Endothelial cell of umbilical vein (primary cell): ENCODE results near the gene POLR3GL. TPM values are rescaled to one million over a fixed set of nuclear protein-coding genes. Genes with fewer than 3 reads are reported as not detected.
A peak's percentile ranks its signal among the peaks of the same experiment; 100 is the strongest.

Experiments
- BruUV-seq: library from RNA; stranded (reverse); fragments of 400-500 nt; replicated peaks from 2 replicates; lab custom pipeline; 2021; lab: Mats Ljungman, UMichigan
- CTCF ChIA-PET: fragments of 300-600, 350-600 bp; sonication (Branson Sonifier 250); formaldehyde crosslinking; loops from one replicate; lab custom pipeline; 2021; ENCODE audit warnings: antibody characterized with exemption, inconsistent platforms; lab: Charles Lee
- POLR2A ChIA-PET: fragments of 300-600, 350-600 bp; sonication (Branson Sonifier 250); formaldehyde crosslinking; loops from one replicate; lab custom pipeline; 2021; ENCODE audit warnings: antibody characterized with exemption, inconsistent platforms; lab: Charles Lee
- DNase-seq: peaks from one replicate; pipeline ENCODE4 v3.0.0-alpha.2; 2011; ENCODE audit warnings: low read depth, low spot score
- FAIRE-seq: peaks from 2 replicates; lab custom pipeline; 2011; peaks lifted over from hg19 to GRCh38; lab: Jason Lieb, UNC
- H2AFZ ChIP-seq: 2 replicates; pipeline ENCODE4 v1.6.0; 2012; ENCODE audit warnings: low read depth, low read length, control low read depth, inconsistent platforms
- H3K27ac ChIP-seq: 2 replicates; pipeline ENCODE4 v1.5.1; 2011; ENCODE audit warnings: low read depth, mild to moderate bottlenecking, control low read depth, low read length, moderate library complexity; ENCODE audit not compliant: insufficient read depth
- H3K27me3 ChIP-seq, 2 experiments: 2 replicates each; pipeline versions ENCODE4 v1.6.0 to v1.6.1; 2011; ENCODE audit warnings: low read length in 2 of 2, mixed read lengths in 1 of 2; ENCODE audit not compliant: control insufficient read depth in 2 of 2, insufficient read depth in 2 of 2
- H3K36me3 ChIP-seq, 2 experiments: 2 replicates in 1 of 2; 3 replicates in 1 of 2; pipeline ENCODE4 v1.5.1; 2011; ENCODE audit warnings: low read length in 2 of 2, mild to moderate bottlenecking in 1 of 2, moderate library complexity in 1 of 2; ENCODE audit not compliant: control insufficient read depth in 2 of 2, insufficient read depth in 2 of 2; ENCODE audit errors: extremely low read depth in 1 of 2
- H3K4me1 ChIP-seq: 3 replicates; pipeline ENCODE4 v1.5.1; 2011; ENCODE audit warnings: mild to moderate bottlenecking, low read length; ENCODE audit not compliant: control insufficient read depth, insufficient read depth; ENCODE audit errors: extremely low read depth
- H3K4me2 ChIP-seq: 2 replicates; pipeline ENCODE4 v1.6.1; 2011; ENCODE audit warnings: low read length, control low read depth, mixed read lengths; ENCODE audit not compliant: insufficient read depth
- H3K4me3 ChIP-seq, 3 experiments: fragments of 200-600 bp in 1 of 3; sonication (generic), shearing (Covaris generic) in 1 of 3; replicated peaks in 1 of 3; 2 replicates each; pipeline ENCODE4 v1.5.1; 2011 to 2016; ENCODE audit warnings: control low read depth in 3 of 3, low read length in 3 of 3, mild to moderate bottlenecking in 2 of 3, inconsistent platforms in 1 of 3, low read depth in 1 of 3, moderate library complexity in 1 of 3; ENCODE audit not compliant: insufficient read depth in 1 of 3
- H3K79me2 ChIP-seq: 2 replicates; pipeline ENCODE4 v1.6.0; 2012; ENCODE audit warnings: low read length, inconsistent platforms; ENCODE audit not compliant: control insufficient read depth, insufficient read depth
- H3K9ac ChIP-seq: replicated peaks from 2 replicates; pipeline ENCODE3; 2011; ENCODE audit warnings: low read length, control low read depth; ENCODE audit not compliant: insufficient read depth; ENCODE audit errors: extremely low read depth
- H3K9me1 ChIP-seq: replicated peaks from 3 replicates; pipeline ENCODE4 v1.6.0; 2011; ENCODE audit warnings: mild to moderate bottlenecking, low read length; ENCODE audit not compliant: control insufficient read depth, insufficient read depth; ENCODE audit errors: extremely low read depth
- H3K9me3 ChIP-seq: replicated peaks from 2 replicates; pipeline ENCODE4 v1.5.1; 2012; ENCODE audit warnings: low read length, inconsistent platforms; ENCODE audit not compliant: control insufficient read depth, insufficient read depth
- H4K20me1 ChIP-seq: replicated peaks from 2 replicates; pipeline ENCODE3; 2011; ENCODE audit warnings: mild to moderate bottlenecking, low read length; ENCODE audit not compliant: control insufficient read depth, insufficient read depth; ENCODE audit errors: extremely low read depth
- EZH2 ChIP-seq: IDR thresholded peaks from 2 replicates; pipeline ENCODE4 v1.6.1; 2012; ENCODE audit warnings: borderline replicate concordance, low read depth, mild to moderate bottlenecking, moderate library complexity, low read length, inconsistent platforms; ENCODE audit not compliant: severe bottlenecking
- FOS ChIP-seq: IDR thresholded peaks from 2 replicates; pipeline ENCODE4 v1.6.1; 2011; ENCODE audit warnings: mild to moderate bottlenecking, low read length, moderate library complexity, borderline replicate concordance; ENCODE audit not compliant: insufficient read depth
- GATA2 ChIP-seq: IDR thresholded peaks from 2 replicates; pipeline ENCODE4 v1.7.0; 2011; ENCODE audit warnings: low read depth, mild to moderate bottlenecking, moderate library complexity, mixed read lengths, low read length; ENCODE audit not compliant: insufficient read length, insufficient read depth
- JUN ChIP-seq: IDR thresholded peaks from 2 replicates; pipeline ENCODE4 v1.6.1; 2011; ENCODE audit warnings: borderline replicate concordance, low read depth; ENCODE audit not compliant: insufficient read length, insufficient read depth
- MAX ChIP-seq: IDR thresholded peaks from 2 replicates; pipeline ENCODE4 v1.6.1; 2011; ENCODE audit not compliant: insufficient read depth, insufficient read length
- POLR2A ChIP-seq: IDR thresholded peaks from 2 replicates; pipeline ENCODE4 v1.6.1; 2012; ENCODE audit warnings: low read depth, mild to moderate bottlenecking, control low read depth, low read length
- dilution Hi-C: fragments of 300-500 bp; cut with MboI; formaldehyde crosslinking; loops from one replicate; pipeline ENCODE4 v1.15.0; 2019; ENCODE audit warnings: low sequenced_read_pairs; ENCODE audit not compliant: extremely low pct_ligation_motif_present
- intact Hi-C: fragments of 100-400 bp; cut with micrococcal nuclease; formaldehyde crosslinking; loops from one replicate; pipeline ENCODE4 v1.10.0; 2022
- polyA plus RNA-seq, 4 experiments: library from polyadenylated mRNA; depleted of rRNA in 3 of 4; stranded (reverse) in 3 of 4; unstranded in 1 of 4; fragments of >200 nt; gene quantifications; 2 replicates each; pipeline versions ENCODE4 v1.2.1 to v1.2.3, GENCODE V29; 2011 to 2012; ENCODE audit warnings: missing spikeins in 1 of 4
- total RNA-seq: library from RNA; stranded (reverse); gene quantifications from 2 replicates; pipeline ENCODE4 v1.2.3, GENCODE V29; 2021

Gene POLR3GL
- total and polyA plus RNA-seq, 2 donors (not counting 3 experiments of a cell fraction or from before 2014, with no cell fraction given) = 12.4 to 15.3 TPM

- Histone ChIP-seq H3K27ac (peak overlapping the region; percentile 89), H3K9me3 (no peaks in the 10 kb centered on the region), H3K4me3 (peak overlapping the region in 1 of 3 experiments; percentile 37), H4K20me1 (no peaks in the 10 kb centered on the region), H2AFZ (peak overlapping the region; percentile 64), H3K9ac (peak overlapping the region; percentile 54), H3K4me1 (peaks cover 40% of the 10 kb centered on the region), H3K27me3 (no peaks in the 10 kb centered on the region), H3K4me2 (peak overlapping the region; percentile 87), H3K36me3 (no peaks in the 10 kb centered on the region), H3K9me1 (no peaks in the 10 kb centered on the region), H3K79me2 (no peaks in the 10 kb centered on the region)
- BruUV-seq = TSS peak; percentile 94
- TF ChIP-seq FOS (peak; percentile 53), JUN (peak; percentile 80), MAX (peak; percentile 5), POLR2A (peak; percentile 52), EZH2 (no peak), GATA2 (peak; percentile 71)
- ChIA-PET POLR2A (interaction anchor here (0.6 to 1.6 kb wide), 10 partner anchors 12 to 72 kb away, joined by 3 to 10 read pairs (median 4); partner anchors contain the start of genes ANKRD34A, LIX1L, POLR3GL and RBM8A), CTCF (interaction anchor here (0.8 to 20.0 kb wide), 19 partner anchors 13 to 232 kb away, joined by 3 to 496 read pairs (median 4); partner anchors contain the start of genes ANKRD34A, LIX1L, NUDT17 and PIAS3)
- intact Hi-C loops (no loop called here), dilution Hi-C loops (no loop called here)
- peak; percentile 99 for FAIRE-seq
- DNase-seq = peak; percentile 98
Measured at GRCh38 chr1:145978854-145979745, 14.6 kb downstream of the POLR3GL start.
